Activated gamma-delta T cell treated with Interleukin-2 at 50 U/mL for 16 hours (primary cell): ENCODE data around the gene LRRC61.
A peak's percentile ranks its signal among the peaks of the same experiment; 100 is the strongest.
"Not testable (repeated sequence)": the region's sequence is repeated elsewhere in the genome, so short reads cannot be mapped to it uniquely, and the experiment has no call there.

Experiments used
- DNase-seq: peaks from one replicate; pipeline ENCODE4 v3.0.0-alpha.2; 2020

LRRC61 gene

DNA sequence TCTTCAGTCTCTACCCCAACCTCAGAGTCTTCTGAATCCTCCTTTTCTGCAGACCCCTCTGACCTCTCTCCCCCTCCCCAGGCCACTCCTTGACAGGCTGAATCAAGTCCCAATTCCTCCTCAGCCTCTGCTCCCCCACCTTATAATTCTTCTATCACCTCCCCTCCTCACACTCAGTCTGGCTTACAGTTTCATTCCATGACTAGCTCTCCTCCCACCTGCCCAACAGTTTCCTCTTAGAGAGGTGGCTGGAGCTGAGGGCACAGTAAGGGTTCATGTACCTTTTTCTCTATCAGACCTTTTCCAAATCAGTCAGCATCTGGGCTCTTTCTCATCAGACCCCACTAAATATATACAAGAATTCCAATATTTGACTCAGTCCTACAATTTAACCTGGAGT is 14.6 kb upstream of the LRRC61 start:
- DNase-seq: no peak

GRCh38 chr7:150311146-150311545 is 12.0 kb upstream of the LRRC61 start:
- no peak for DNase-seq

GRCh38 chr7:150311711-150312110 is 11.4 kb upstream of the LRRC61 start:
- no peak for DNase-seq

DNA sequence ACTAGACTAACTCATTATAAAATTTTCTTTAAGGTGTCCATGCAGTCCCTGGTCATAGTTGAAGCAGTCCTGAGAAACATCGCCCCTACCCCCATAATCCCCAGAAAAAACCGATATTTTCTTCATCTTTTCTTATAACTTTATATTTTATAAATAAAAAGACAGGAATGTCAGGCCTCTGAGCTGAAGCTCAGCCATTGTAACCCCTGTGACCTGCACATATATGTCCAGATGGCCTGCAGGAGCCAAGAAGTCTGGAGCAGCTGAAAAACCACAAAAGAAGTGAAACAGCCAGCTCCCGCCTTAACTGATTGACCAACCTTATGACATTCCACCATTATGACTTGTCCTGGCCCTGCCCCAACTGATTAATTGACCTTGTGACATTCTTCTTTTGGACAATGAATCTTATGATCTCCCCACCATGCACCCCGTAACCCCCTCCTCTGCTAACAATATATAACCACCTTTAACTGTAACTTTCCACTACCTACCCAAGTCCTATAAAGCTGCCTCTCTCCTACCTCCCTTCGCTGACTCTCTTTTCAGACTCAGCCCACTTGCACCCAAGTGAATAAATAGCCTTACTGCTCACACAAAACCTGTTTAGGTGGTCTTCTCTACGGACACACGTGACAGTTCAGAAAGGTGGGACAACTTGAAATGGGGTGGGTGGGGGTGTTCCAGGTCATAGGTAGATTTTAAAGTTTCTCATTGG is 10.3 kb upstream of the LRRC61 start:
- not testable (repeated sequence) for DNase-seq

GRCh38 chr7:150313367-150313809 is 9.8 kb upstream of the LRRC61 start:
- no peak for DNase-seq

GRCh38 chr7:150313870-150314269 is 9.3 kb upstream of the LRRC61 start:
- no peak for DNase-seq

DNA sequence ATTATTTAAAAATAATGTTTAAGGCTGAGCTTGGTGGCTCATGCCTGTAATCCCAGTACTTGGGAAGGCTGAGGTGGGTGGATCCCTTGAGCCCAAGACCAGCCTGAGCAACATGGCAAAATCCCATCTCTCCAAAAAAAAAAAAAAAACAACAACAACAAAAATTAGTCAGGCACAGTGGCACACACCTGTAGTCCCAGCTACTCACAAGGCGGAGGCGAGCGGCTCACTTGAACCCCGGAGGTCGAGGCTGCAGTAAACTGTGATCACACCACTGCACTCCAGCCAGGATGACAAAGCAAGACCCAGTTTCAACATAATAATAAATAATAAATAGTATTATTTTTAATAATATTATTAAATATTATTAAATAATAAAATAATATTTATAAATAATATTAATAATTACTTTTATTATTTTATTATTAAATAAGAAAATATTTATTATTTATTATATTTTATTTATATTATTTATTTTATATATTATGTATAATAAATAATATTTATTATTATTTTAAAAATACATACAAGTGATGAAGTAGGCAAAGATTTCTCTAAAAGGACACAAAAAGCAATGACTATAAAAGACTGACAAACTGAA is 8.4 kb upstream of the LRRC61 start:
- no peak for DNase-seq

DNA sequence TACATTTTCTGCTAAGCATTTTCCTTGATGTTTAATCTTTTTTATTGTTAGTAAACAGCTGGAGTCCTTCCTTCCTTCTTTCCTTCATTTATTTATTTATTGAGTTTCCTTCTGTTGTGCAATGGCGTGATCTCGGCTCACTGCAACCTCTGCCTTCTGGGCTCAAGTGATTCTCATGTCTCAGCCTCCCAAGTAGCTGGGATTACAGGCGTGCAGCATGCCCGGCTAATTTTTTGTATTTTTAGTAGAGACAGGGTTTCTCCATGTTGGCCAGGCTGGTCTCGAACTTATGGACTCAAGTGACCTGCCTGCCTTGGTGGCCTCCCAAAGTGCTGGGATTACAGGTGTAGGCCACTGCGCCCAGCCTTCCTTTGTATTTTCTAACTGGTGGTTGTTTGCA is 6.2 kb upstream of the LRRC61 start:
- DNase-seq: not testable (repeated sequence)

DNA sequence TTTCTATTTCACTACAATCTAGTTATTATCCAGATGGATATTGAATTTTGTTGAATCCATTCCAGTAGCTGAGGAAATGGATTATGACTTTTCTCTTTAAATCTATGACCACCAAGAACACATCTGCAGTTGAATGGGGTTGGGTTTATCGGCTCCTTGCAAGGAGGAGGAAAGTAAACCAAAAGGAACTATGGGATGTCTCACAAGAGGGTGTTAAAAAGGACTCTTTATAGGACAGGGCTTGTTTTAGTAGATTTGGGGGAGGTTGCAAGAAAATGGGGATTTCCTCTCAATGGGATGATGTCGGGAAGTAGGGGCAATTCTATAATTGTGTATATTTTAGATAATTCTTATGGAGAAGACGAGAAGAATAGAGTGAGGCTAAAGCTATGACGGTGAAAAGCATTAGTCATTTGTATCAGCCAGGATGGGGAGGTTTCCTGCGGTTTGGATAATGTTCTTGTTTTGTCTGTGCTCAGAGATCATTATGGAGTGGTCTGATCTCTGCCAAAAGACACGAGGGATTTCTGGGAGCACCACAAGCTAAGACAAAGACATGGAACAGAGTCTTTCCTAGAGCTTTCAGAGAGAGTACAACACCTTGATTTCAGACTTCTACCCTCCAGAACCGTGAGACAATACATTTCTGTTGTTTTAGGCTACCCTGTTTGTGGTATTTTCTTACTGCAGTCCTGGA is 5.3 kb upstream of the LRRC61 start:
- DNase-seq: no peak

- no peak for DNase-seq
Measured at GRCh38 chr7:150321788-150322113, 1.4 kb upstream of the LRRC61 start.

DNA sequence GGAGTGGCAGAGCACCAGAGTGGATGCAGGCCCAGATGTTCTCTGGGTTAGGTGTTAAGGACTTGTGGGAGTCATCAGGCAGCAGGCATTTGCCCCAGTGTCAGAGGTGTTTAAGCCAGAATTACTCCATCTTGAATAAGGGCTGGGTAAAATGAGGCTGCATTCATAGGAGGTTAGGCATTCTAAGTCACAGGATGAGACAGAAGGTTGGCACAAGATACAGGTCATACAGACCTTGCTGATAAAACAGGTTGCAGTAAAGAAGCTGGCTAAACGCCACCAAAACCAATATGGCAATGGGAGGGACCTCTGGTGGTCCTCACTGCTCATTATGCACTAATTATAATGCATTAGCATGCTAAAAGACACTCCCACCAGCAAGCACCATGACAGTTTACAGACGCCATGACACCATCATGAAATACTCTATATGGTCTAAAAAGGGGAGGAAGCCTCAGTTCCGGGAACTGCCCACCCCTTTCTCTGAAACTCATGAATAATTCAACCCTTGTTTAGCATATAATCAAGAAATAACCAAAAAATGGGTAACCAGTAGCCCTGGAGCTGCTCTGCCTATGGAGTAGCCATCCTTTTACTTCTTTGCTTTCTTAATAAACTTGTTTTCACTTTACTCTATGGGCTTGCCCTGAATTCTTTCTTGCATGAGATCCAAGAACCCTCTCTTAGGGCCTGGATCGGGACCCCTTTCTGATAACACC is 882 bp upstream of the LRRC61 start:
- DNase-seq: peak; percentile 48

DNA sequence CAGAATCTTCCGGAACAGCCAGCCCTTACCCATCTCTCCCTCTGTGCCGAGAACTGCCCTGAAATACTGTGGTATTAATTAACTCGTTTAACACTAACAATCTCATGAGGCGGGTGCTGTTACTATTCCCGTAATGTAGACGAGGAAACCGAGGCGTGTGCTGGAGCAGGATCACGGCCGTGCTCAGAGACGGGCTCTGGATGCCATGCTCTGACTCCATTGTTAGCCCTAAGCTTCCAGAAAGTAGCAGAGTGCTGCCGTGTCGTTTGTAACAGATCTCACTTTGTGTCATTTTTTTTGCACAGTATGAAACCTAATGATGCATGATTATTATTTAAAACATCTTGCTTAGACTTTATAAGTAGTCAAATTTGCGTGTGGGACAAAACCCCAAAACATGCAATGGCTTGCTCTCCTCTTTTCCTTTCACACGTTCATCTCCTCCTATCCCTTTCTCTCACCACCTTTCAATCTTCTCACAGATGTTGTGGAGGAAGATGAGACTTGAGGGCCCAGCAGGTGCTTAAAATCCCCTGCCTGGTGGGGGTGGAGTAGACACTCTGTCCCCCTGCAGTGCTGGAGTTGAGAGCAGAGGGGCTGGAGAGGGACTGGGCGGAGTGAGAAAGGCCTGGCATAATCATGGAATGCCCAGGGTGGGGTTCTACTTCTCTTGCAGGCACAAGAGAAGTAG is 672 bp downstream of the LRRC61 start:
- no peak for DNase-seq

- no peak for DNase-seq
Measured at GRCh38 chr7:150324373-150324961, 1.3 kb downstream of the LRRC61 start.

DNA sequence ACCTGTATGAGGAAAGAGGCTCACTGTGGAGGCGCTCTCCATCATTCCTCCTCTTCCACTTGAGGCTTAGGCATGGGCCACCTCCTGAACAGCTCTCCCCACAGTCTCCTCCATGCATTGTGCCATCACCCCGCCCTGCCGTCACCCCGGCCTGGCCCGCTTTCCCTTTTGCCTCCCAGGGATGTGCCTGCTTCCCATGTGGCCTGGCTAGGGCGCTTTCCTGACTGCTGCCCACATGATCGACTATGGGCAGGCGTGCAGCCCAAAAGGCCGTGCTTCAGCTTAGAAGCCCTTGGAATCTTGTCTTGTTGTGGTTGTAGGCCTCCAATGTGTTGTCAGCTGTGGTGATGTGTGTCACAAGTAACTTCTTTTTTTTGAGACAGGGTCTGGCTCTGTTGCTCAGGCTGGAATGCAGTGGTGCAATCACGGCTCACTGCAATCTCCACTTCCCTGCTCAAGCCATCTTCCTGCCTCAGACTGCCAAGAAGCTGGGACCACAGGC is 2.0 kb downstream of the LRRC61 start:
- no peak for DNase-seq

DNA sequence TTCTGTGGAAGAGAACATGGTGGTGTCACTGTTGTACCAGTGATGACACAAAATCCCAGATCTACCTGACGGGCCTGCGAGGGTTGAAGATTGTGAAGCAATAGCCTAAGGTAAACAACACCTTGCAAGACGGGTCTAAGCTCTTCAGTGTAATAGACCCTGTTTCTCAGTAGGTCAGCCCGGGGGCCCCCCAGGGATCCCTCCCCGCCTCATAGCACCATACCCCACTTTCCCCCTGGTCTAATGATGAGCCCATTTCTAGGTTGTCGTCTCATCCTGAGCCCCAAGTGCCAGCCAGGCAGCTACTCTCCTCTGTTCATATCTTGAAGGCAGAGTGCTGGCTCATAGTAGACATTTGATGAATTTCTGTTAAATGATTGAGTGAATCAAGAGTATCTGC is 2.7 kb downstream of the LRRC61 start:
- DNase-seq: no peak

DNA sequence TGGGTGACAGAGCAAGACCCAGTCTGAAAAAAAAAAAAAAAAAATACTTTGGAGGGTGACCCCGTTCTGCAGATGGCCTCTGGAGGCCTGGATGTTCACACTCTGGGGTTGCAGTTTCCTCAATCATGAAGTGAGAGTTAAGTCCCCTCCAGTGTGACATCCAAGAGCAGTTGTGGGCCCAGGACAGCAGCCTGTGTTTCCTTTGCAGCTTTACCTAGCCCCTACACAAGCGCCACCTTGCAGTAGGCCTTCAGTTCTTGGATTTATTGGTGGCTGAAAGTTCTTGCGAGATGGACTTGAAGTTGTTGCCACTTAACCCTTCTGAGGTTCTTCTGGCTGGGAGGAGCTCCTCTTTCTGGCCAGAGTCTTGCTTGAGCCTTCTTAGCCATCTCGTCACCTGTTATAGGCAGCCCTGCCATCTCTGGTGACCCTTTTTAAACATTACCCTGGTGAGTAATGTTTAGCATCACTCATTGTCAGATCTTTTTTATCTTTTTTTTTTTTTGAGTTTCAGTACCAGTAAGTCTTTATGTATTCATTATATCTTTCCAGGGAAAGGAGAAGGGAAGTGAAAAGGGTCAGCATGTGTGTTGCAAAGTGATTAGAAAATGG is 3.6 kb downstream of the LRRC61 start:
- DNase-seq: no peak

DNA sequence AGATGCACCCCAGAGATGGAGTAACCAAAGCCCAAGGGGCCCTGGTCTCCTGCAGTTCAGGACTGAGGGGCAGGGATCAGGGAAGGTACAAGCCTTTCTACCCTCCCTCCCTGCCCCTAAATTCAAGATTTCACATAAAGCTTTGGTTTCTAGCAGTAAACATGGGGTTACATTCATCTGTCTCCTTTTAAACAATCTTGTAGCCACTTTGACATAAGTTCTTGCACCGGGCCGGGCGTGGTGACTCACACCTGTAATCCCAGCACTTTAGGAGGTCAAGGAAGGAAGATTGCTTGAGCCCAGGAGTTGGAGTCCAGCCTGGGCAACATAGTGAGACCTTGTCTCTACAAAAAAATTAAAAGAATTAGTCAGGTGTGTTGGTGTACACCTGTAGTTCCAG is 4.2 kb downstream of the LRRC61 start:
- no peak for DNase-seq

GRCh38 chr7:150329331-150330120 is 6.4 kb downstream of the LRRC61 start:
- no peak for DNase-seq

DNA sequence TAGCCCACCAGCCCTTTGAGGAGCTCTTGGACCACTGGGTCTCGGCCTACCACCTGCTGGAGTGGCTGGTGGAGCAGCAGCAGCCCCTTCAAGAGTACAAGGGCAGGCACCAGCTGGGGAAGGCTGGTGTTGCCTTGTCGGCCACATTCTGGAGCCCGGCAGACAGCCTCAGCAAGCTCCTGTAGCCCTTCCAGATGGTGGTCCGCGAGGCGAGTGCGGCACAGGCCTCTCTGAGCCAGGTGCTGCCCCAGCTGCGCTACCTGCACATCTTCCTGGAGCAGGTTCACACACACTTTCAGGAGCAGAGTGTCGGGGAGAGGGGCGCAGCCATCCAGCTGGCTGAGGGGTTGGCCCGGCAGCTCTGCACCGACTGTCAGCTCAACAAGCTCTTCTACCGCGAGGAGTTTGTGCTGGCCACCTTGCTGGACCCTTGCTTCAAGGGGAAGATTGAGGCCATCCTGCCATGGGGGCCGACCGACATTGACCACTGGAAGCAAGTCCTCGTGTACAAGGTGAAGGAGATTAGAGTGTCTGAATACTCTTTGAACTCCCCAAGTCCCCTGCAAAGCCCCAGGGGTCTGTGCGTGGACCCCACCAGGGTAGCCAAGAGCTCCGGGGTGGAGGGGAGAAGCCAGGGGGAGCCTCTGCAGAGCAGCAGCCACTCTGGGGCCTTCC is 7.2 kb downstream of the LRRC61 start:
- no peak for DNase-seq

DNA sequence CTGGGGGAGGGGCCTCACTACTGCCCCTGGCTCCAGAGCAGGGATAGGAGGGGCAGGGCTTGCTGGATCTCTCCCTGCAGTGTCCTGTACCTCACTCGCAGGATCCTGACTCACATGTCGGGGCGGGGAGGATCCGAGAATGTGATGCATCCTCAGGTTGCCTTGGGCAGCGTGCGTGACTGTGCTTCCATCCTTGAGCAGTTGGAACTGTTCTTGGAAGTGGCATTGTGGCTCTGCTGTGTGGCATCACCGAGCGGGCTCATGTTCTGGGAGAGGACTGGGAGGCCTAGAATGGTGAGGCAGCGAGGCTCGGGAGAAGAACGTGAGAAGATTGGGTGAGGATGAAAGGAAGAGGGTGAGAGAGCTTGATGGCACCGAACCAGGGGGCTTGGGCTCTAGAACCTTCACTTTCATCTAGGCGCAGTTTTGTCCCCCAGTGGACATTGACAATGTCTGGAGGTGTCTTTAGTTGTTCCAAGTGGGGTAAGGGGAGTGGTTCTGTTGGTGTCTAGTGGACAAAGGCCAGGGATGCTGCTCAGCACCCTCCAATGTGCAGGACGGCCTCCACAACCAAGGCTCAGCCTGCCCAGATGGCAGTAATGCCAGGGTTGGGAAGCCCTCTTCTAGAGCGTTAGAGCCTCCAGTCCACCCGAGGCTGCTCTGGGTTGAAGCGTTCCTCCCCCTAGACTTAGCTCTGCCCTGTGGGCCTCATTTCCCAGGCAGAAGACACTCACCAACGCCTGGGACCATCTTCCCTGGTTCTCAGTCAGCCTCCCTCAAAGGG is 9.9 kb downstream of the LRRC61 start:
- no peak for DNase-seq
